Embryonic facial prominence (tissue), 1 donor: Measurements from ENCODE around the gene POLN.
A peak's percentile ranks its signal among the peaks of the same experiment; 100 is the strongest.
"Not testable (repeated sequence)": the region's sequence is repeated elsewhere in the genome, so short reads cannot be mapped to it uniquely, and the experiment has no call there.

Experiments
- DNase-seq: peaks from one replicate; pipeline ENCODE4 v3.0.0-alpha.2; 2016; ENCODE audit errors: extremely low spot score

Gene POLN

DNA sequence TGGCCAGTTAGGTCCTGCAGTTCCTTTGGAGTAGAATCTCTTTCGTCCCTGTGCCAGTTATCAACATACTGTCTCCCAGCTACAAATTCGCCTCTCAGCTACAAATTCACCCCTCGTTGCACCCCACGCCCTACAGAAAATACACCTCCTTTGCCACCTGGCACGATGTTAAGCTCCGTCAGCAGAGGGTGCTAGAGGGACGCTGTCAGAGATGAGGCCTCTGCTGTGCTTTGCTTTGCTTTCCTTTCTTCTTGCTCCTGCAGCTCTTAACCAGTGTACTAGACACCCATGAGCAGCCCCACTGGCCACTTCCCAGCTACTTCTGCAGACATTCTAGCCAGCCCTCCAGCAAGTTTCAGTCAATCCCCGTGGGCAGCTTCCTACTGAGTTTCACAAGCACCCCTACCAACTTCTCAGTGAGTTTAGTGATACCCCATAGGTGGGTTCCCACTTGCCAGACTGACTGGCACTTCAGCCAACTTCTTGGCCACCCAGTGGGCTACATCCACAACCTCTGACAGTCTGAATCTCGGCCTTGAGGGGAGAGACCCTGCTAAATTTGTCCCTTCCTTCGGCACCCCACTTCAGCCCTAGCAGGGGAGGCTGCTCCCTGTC lies 21.8 kb downstream of the POLN start:
- peak; percentile 14 for DNase-seq

- no peak for DNase-seq
Observed at GRCh38 chr4:2219233-2219760, 22.6 kb downstream of the POLN start.

DNA sequence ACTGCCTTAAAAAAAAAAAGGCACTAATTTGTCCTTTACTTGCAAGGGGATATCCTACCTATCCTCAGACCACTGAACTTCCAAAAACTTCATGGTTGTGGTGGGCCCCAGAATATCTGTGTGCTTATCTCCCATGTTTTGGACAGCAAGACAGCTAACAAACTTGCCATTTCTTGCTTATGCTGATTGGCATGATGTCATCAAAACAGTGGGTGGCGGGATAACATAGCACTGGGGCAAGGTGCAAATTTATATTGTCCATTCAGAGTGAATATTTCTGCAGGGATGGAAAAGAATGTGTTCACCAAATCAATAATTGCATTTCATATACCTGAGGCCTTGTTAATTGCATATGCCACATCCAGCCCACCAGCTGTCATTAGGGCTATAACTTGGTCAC lies 23.5 kb downstream of the POLN start:
- no peak for DNase-seq

DNA sequence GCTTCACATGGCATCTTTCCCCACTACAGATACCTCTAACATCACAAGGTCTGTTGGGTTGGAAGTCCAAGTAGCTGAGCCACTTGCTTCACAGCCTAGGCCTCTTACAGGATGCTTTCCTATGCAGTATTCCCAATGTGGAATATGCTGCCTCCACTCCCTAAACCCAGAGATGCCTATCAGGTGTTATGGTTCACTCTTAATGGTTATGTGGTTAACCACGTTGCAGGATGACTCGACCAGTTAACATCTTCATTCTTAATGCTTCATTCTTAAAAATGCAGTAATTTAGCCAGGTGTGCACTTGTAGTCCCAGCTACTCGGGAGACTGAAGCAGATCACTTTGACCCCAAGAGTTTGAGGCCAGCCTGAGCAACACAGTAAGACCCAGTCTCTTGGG lies 24.2 kb downstream of the POLN start:
- no peak for DNase-seq

DNA sequence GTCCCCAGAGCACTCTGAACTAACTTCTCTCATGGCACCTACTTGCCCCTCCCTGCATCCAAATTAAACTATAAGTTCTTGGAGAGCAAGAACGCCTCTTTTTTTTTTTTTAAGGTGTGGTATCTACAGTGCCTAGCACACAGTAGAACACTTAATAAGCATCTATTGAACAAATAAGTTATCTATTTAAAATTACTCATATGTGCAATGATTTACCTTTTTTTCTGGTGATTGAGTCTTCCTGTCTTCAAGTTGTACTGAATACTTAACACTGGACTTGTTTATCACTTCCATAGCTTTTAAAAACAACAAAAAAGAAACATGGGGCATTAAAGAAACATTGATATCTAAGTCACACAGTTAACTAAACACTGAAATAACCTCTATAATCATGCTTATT lies 29.1 kb downstream of the POLN start:
- no peak for DNase-seq

DNA sequence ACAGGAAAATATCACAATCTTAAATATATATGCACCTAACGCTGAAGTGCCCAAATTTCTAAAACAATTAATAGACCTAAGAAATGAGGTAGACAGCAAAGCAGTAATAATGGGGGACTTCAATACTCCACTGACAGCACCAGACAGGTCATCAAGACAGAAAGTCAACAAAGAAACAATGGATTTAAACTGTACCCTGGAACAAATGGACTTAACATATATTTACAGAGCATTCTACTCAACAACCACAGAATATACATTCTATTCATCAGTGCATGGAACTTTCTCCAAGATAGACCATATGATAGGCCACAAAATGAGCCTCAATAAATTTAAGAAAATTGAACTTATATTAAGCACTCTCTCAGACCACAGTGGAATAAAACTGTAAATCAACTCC lies 39.1 kb downstream of the POLN start:
- DNase-seq, result not testable (repeated sequence)

DNA sequence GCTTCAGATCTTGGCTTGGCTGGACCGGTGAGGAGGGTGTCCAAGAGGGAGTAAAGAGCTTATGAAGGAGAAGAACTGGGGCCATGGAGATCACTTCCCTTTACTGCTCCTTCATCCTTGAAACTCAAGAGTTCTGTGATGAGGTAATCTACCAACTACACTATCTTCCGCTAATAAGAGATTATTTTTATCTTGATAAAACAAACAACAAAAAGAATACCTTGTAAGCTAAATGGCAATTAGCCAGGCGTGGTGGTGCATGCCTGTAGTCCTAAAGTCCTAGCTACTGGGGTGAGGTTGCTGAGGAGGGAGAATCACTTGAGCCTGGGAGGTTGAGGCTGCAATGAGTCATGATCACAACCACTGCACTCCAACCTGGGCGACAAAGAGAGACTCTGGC lies 47.4 kb downstream of the POLN start:
- no peak for DNase-seq

DNA sequence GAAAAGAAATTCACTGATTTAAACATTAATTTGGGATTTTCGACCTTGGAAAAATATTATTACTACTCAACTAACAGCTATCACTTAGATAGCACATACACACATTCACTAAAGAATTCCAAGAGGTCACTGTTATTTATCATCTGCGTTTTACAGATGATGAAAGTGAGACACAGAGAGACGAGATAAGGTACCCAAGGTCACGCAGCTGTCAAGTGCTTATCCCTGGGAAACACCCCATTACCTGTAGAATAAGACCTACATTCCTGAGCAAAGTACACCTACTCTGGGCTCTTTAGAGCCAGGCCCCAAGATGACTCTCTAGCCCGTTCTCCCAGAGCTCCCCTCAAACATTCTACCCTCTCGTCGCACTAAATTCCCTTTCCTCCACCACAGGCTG lies 48.6 kb downstream of the POLN start:
- DNase-seq, result no peak

DNA sequence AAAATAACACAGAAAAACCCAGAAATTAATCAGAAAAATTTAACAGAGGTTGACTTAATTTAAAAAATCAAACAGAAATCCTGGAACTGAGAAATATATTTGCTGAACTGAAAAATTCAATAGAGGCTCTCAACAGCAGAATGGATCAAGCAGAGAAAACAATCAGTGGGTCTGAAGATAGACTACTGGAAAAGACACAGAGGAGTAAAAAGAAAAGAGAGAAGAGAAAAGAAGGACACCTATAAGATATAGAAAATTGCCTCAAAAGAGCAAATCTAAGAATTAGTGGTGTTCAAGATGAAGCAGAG lies 55.1 kb downstream of the POLN start:
- DNase-seq, result no peak

DNA sequence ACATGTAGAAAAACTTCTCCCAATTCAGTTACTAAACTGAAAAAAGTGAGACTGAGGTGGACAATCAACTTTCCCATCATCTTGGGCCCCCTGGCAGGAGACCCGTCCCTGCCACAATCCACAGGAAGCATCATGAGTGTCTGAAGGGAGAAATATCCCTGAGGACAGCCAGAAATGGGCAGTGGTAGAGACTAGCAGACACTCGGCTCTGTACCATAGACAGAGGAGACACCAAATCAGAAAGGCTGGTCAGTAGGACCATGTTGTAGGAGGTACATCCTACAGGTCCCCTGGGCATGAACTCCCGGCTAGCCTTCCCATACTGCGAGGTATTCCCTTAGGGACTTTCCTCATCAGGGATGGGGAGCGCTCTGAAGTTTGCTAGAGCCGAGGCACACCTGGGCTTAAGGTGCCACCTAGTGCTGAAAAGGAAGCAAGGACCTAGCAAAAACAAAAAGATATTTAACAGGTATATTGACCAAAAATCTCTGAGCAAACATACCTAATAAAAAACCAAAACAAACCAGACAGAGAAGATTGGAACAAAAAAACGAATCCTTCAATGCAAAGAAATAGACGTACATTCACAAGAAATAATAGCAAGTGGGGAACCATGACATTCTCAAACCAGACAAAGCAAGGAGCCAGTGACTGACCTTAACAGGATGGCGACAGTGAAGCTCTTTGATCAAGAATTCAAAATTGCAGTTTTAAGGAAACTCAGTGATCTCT lies 55.6 kb downstream of the POLN start:
- no peak for DNase-seq

DNA sequence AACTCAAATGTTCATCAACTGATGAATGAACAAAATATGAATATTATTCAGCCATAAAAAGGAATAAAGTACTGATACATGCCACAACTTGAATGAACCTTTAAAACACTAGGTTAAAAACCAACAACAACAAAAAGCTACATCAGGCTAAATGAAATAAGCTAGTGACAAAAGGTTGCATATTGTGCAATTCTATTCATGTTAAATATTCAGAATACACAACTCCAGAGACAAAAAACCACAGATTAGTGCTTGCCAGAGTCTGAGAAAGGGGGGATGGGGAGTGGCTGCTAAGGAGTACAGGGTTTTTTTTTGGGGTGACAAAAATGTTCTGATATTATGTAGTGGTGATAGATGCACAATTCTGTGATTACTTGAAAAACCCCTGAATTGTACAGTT lies 58.5 kb downstream of the POLN start:
- no peak for DNase-seq

- no peak for DNase-seq
Observed at GRCh38 chr4:2182994-2183393, 58.9 kb downstream of the POLN start.

- DNase-seq, result no peak
Observed at GRCh38 chr4:2180410-2180809, 61.5 kb downstream of the POLN start.

- DNase-seq, result no peak
Observed at GRCh38 chr4:2179717-2180116, 62.2 kb downstream of the POLN start.

DNA sequence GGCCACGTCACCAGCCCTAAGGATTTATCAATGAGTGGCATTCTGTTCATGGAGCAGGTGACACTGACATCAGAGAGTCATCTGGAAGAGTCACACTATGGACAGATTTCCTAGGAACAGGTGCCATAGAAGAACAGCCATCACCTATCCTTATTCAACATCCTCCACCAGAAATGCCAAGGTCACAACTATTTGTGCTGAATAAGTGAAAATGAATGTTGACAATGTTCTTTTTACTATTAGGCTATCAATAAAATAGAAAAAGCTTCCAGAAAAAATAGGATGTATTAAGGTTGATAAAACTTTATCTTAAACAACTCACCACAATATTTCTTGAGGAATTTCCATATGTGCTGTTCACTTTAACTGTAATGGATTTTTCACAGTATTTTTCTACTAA lies 62.9 kb downstream of the POLN start:
- no peak for DNase-seq

DNA sequence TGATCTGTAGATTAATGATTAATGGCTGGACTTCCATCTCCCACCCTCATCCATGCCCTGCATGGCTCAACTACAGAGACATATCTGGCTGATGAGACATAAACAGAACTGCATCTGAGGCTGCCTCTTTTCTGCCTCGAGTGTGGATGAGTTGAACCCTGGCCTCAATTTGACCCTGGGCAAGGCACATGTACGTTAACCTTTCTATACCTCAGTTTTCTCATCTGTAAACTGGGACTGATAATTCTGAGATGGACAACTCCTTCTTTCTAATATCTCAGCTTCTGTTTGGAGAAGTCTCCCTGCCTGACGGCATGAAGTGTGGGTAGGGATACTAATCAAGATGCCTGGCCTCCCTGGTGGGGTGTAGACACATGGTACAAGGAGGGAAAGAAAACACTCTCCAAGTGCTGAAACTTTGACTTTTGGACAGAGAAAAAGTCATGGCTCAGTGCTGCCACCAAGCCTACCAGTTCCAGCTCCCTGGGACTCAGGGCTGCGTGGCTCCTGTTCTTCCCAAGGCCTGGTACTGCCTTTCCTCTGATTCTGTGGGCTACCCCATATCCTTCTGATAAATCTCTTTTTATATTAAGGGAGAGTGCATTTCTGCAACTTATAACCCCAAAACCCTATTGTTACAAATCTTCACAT lies 64.4 kb downstream of the POLN start:
- DNase-seq, result no peak

GRCh38 chr4:2175990-2176698 lies 65.8 kb downstream of the POLN start:
- no peak for DNase-seq

- DNase-seq, result no peak
Observed at GRCh38 chr4:2174061-2174460, 67.9 kb downstream of the POLN start.

DNA sequence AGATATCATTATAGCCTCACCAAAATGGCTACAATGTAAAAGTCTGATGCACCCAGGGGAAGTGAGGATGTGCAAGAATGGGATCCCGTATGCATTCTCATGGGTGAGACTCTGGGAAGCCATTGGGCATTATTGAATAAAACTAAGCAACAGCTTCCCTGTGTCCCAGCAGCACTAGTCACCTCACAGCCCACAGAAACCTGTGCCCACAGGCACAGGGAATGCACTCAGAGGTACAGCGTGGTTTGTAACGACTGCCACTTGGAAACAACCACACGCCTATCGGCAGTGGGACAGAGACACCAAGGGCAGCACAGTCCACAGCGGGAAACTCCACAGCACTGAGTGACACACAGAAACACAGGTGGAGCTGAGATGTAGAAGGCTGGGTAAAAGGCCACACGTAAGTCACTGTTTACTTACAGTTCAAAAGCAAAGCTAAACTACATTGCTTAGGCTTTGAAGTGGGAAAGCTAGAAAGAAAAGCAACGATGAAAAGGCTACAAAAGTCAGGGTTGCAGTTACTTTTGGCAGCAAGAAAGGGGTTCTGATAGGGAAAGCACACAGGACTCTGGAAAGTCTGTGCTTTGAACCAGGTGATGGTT lies 69.2 kb downstream of the POLN start:
- DNase-seq, result no peak

DNA sequence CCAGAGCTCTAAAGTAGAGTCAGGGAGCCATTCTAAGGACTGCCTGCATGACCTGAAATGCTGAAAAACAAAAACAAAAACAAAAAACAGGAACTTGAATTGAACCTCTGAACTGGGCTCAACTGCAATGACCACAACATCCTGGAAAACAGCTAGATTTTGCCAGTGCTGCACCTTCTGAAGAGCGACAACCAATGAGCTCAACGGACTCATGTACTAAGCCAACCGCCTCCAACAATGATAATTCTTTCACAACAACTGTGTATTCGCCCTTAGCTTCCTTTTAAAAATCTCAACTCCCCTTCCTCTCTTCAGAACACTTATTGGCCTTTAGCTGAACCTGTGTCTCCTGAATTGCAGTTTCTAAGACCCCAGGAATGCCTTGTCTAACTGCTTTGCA lies 69.8 kb downstream of the POLN start:
- no peak for DNase-seq

DNA sequence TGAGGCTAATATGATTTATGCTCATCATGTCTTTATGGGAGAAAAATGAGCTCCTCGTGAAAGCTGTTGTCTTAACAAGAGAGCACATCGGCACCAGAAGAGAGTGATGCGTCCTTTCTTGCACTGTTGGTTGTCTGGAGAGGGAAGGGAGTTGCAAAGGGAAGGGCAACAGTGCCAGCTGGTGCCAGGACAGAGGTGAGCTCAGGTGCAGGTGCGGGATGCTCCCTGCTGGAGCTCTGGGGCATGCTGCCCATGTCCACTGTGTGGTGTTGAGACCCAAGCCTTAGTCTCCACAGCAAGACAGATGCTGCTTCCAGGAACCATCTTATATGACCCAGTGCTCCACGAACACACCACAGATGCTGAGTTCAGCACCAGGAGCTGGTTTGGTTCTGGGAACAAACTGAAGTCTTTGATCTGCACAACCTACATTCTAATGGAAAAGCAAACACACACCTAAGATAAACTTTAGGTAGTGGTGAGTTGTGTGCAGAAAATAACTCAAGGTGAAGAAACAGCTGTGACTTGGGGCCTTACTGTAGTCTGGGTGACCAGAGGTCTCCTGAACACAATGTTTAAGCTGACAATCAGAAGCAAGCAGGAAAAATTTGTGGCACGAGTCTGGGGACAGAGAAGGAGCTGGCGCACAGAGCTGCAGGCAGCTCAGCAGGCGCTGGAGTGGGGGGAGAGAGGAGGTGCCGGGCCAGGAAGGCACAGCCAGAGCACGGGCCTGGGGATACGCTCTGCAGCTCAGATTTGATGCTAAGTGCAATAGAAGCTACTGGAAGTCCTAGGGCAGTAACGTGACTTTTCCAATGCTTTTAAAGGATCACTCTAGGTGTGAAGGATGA lies 73.2 kb downstream of the POLN start:
- DNase-seq, result no peak
